AG08396 (cell line): ENCODE measurements around the gene NSMF.
"Not testable (repeated sequence)": the region's sequence is repeated elsewhere in the genome, so short reads cannot be mapped to it uniquely, and the experiment has no call there.

Experiments
- DNase-seq: peaks from one replicate; pipeline ENCODE4 v3.0.0; 2012; ENCODE audit warnings: low spot score, mixed read lengths

Gene NSMF

DNA sequence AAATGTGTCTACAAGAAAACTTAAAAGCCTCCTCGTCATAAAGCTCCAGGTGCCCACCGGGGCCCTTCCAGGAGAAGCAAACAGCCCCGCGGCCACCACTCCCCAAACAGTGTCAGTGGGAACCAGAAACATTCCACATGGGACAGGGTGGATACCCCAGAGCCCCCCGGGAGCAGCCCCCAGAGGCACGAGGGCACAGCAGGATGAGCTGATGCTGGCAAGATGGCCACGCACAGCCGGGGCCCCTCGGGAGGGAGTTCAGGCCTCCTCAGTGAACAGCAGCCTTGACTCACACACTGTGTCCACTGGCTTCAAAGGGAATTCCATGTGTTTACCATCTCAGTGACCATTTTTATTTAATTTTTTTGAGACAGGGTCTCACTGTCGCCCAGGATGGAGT is 46.7 kb downstream of the NSMF start:
- no peak for DNase-seq

DNA sequence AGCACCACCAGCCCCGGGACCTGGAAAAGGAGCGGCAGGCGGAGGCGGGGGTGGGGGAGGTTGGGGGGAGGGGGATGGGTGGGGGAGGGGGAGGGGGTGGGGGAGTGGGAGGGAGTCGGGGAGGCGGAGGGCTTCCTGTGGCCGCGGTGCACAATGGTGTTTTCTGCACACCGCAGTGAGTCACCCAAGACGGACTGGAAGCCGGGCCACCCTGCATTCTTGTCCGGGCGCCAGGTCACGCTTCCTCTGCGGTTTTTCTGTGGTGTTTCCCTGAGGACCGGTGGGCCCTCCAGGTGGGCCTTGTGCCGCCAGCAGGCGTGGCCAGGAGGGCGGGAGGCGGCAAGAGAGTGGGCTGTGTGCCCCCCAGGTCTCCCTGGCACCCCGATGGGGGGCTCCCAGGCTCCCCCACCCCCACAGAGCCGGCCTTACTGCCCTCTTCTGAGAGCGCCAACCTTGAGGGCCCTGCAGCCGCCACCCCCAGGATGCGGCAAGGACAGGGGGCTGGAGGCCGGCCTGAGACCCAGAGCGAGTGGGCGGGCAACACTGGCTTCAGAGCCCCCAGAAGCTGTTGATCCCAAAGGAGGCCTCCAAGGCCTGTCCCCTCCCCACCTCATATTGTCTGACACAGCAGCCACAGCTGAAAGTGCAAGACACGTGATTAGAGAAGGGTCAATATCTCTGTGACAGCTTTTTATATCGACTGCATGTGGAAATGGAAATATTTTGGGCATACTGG is 47.3 kb downstream of the NSMF start:
- DNase-seq, result peak; percentile 96

GRCh38 chr9:137411260-137411644 is 47.9 kb downstream of the NSMF start:
- no peak for DNase-seq

DNA sequence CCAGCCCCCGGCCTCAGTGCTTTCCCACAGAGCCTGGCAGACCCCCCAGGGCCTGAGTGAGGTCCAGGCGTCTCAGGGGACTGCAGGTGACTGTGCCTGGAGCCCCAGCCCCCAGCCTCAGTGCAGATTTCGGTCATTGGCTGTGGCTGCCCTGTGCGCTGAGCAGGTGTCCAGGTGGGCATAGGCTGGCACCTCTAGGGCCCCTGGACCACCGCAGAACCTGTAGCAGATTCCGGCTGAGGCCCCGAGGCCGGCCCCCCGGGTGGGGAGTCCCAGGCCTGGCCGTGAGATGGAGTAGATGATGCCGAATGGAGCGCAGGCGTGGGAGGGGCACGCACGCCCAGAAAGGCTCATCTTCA is 48.3 kb downstream of the NSMF start:
- no peak for DNase-seq

GRCh38 chr9:137410236-137410890 is 48.8 kb downstream of the NSMF start:
- not testable (repeated sequence) for DNase-seq

- no peak for DNase-seq
Observed at GRCh38 chr9:137409515-137409914, 49.6 kb downstream of the NSMF start.

GRCh38 chr9:137408651-137409405 is 50.3 kb downstream of the NSMF start:
- no peak for DNase-seq

DNA sequence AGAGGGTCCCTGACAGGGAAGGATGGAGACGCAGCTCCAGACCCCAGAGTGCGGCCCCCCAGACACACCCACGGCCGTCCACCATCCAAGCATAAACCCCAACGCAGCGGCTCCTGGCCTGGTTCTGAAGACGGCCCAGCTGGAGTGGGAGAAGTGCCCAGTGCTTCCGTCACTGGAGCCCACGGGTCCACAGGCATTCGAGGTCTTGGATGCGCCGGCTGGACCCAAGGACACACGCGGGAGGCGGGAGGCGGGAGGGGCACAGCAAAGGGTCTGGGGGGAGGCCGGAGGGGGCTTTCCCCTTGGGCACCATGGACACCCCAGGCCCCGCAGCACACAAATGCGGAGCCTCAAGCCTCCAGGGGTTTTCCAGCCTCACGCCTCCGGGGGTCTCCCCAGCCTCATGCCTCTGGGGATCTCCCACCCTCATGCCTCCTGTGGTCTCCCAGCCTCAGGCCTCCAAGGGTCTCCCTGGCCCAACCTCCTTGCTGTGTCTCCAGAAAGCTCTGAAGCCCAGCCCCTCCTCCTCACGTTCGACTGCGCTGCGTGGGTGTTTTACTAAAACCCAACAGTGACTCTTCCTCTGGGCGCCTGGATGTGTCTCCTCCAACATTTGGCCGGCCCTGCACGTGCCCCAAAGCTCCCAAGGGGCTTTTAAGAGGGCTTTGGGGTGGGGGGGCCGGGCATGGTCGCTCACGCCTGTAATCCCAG is 51.4 kb downstream of the NSMF start:
- DNase-seq, result no peak

DNA sequence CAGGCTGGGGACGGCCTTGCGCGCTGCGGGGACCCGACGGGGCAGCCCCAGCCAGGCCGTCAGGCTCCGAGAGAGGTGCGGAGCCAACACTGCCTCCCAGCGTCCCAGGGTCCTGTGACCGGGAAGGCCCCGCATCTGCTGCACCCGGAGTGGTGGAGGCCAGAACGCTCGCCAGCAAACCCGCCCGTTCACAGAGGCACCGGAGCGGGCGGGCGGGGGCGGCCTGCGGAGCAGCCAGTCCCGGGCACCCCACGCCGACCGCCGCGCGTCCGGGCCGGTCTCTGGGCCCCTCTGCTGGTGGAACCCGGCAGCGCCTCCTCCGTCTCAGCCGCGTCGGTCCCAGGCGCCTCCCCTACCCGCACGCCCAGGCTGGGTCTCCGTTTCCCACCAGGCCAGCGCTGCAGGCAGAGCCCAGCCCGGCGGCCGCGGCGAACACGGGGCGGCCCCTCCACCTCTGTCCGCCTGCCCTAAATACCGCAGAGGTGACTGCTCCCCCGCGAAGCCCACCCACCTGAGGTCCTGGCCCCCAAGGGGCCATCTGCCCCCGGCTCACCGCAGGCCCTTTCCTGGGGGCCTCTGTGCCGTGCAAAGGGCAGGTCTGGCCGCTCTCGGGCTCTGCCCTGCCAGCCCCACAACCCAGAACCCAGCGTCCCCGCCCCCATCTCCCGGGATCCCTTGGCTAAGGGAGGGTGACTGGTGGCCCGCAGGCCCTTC is 52.1 kb downstream of the NSMF start:
- DNase-seq, result peak; percentile 93

GRCh38 chr9:137406085-137406760 is 52.9 kb downstream of the NSMF start:
- no peak for DNase-seq

DNA sequence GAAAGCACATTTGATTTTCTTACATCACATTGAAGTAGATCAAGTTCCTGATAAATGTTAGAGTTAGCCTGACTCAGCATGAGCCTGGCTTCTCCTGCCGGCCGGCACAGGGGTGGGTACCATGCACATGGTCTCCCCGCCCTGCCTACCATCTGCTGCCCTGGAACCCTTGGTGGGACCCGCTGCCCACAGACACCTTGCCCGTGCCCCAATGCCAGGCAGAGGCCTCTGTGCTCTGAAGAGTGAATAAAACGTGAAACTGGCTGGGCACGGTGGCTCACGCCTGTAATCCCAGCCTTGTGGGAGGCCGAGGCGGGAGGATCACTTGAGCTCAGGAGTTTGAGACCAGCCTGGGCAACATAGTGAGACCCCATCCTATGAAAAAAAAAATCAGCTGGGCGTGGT is 53.5 kb downstream of the NSMF start:
- no peak for DNase-seq

DNA sequence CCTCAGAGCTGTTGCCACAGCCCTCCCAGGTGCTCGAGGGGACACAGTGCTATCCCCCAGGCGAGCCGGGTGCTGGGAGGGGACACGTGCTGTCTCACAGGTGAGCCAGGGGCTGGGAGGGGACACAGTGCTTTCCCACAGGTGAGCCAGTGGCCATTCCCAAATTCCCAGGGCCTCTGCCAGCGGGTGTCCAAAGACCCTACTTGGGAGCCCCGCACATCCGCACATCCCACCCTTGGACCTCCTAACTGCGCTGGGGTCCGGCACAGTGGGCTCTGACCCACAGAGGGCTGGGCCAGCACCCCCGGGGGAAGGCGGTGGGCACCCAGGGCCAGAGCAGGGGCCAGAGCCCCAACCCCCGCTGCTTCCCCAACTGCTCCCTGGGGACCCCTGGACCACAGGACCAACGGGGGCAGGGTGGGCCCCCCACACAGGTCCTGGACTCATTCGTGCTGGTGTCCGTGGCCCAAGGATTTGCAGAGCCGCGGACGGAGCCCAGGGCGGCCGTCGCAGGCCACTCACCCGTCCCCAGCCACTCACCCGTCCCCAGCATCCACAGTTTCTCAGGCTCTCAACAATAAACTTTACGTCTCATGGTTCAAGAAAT is 54.1 kb downstream of the NSMF start:
- DNase-seq, result no peak

- DNase-seq, result no peak
Observed at GRCh38 chr9:137403269-137403668, 55.9 kb downstream of the NSMF start.

DNA sequence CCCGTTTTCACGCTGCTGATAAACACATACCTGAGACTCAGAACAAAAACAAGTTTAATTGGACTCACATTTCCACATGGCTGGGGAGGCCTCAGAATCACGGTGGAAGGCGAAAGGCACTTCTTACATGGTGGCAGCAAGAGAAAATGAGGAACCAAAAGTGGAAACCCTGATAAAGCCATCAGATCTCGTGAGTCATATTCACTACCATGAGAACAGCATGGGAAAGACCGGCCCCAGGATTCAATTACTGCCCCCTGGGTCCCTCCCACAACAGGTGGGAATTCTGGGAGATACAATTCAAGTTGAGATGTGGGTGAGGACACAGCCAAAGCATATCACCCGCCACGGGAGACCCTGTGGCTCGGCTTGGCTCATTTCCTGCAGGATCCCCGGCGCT is 56.4 kb downstream of the NSMF start:
- no peak for DNase-seq

GRCh38 chr9:137398561-137399468 is 60.3 kb downstream of the NSMF start:
- no peak for DNase-seq

DNA sequence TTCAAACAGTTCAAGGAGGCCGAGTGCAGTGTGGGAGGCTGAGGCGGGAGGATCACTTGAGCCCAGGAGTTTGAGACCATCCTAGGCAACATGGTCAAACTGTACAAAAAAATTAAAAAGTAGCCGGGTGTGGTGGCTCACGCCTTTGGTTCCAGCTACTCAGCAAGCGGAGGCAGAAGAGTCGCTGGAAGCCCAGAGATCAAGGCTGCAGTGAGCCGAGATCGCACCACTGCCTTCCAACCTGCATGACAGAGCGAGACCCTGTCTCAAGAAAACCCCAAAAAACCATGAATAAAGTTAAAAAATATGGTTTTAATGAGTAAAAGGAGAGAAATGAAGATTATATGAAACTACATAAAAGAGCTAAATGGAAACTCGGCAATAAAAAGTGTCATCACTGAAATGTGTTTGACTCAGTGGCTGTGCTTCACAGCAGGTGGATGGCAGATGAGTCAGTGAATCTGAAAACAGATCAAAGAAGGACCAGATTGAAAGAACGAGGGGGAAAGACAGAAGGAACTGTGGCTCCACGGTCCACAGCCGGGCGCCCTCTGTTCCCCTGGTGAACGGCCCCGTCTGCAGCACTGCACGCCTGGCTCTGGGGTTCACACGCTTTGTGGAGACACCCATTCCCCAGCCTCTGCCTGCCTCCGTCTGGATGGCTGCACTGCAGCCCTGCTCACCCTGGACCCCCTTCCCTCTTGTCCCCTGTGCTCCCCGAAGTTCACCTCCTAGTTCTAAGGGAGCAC is 61.3 kb downstream of the NSMF start:
- DNase-seq, result no peak
